GM10847 (cell line): ENCODE measurements around the gene METAP1D.

ENCODE experiments used
- POLR2A ChIP-seq: IDR thresholded peaks from 2 replicates; pipeline ENCODE4 v1.6.1; 2011; ENCODE audit not compliant: insufficient read length; ENCODE audit errors: extremely low read depth

The METAP1D gene

GRCh38 chr2:172031536-172031935 is 31.8 kb downstream of the METAP1D start:
- no peak for TF ChIP-seq POLR2A

GRCh38 chr2:172038121-172038520 is 38.4 kb downstream of the METAP1D start:
- no peak for TF ChIP-seq POLR2A

- no peak for TF ChIP-seq POLR2A
Measured at GRCh38 chr2:172038604-172039003, 38.9 kb downstream of the METAP1D start.

GRCh38 chr2:172039011-172039704 is 39.4 kb downstream of the METAP1D start:
- TF ChIP-seq POLR2A, result no peak

- TF ChIP-seq POLR2A, result no peak
Measured at GRCh38 chr2:172040311-172040710, 40.6 kb downstream of the METAP1D start.

- TF ChIP-seq POLR2A, result no peak
Measured at GRCh38 chr2:172046080-172046678, 46.4 kb downstream of the METAP1D start.

- TF ChIP-seq POLR2A, result no peak
Measured at GRCh38 chr2:172046866-172047565, 47.3 kb downstream of the METAP1D start.

- TF ChIP-seq POLR2A, result no peak
Measured at GRCh38 chr2:172047566-172048507, 48.1 kb downstream of the METAP1D start.

GRCh38 chr2:172048508-172049503 is 49.1 kb downstream of the METAP1D start:
- TF ChIP-seq POLR2A, result no peak

- no peak for TF ChIP-seq POLR2A
Measured at GRCh38 chr2:172049567-172050120, 49.9 kb downstream of the METAP1D start.

GRCh38 chr2:172050479-172051125 is 50.8 kb downstream of the METAP1D start:
- TF ChIP-seq POLR2A, result no peak

GRCh38 chr2:172052000-172052983 is 52.5 kb downstream of the METAP1D start:
- TF ChIP-seq POLR2A, result no peak
